Naive thymus-derived CD8-positive, alpha-beta T cell (primary cell): ENCODE results near the gene ERGIC1. TPM values are rescaled to one million over a fixed set of nuclear protein-coding genes. Genes with fewer than 3 reads are reported as not detected.

Source experiments
- ATAC-seq, 2 donors: fragments of 150-1000 bp; cut with Tn5 transposase in 1 of 2; sonication (Bioruptor Pico), chemical (Tn5 transposase) in 1 of 2; 1 replicate in 1 of 2; 2 replicates in 1 of 2; pipeline ENCODE4 v1.10.0; 2021; ENCODE audit warnings: mild to moderate bottlenecking in 2 of 2, moderate library complexity in 2 of 2
- POLR2A ChIA-PET: fragments of 350-600 bp; sonication (Branson Sonifier 250); formaldehyde crosslinking; loops from one replicate; lab custom pipeline; 2021; ENCODE audit warnings: antibody characterized with exemption; lab: Charles Lee
- DNase-seq, 10 donors: peaks; one replicate each; pipeline versions ENCODE4 v3.0.0 to v3.0.0-alpha.2; 2020 to 2022
- H3K27ac Mint-ChIP-seq, 10 donors: one replicate each; pipeline ENCODE4 v1.8.0; 2020 to 2022; ENCODE audit warnings: mild to moderate bottlenecking in 10 of 10, mixed read lengths in 10 of 10, moderate library complexity in 4 of 10, inconsistent platforms in 1 of 10
- H3K27me3 Mint-ChIP-seq, 5 donors: one replicate each; pipeline ENCODE4 v1.8.0; 2021 to 2022; ENCODE audit warnings: mixed read lengths in 5 of 5
- H3K36me3 Mint-ChIP-seq, 3 donors: one replicate each; pipeline ENCODE4 v1.8.0; 2020 to 2022; ENCODE audit warnings: mixed read lengths in 3 of 3, mild to moderate bottlenecking in 2 of 3, inconsistent platforms in 1 of 3
- H3K4me1 Mint-ChIP-seq, 4 donors: one replicate each; pipeline ENCODE4 v1.8.0; 2021 to 2022; ENCODE audit warnings: mixed read lengths in 4 of 4
- H3K4me3 Mint-ChIP-seq, 10 donors: one replicate each; pipeline ENCODE4 v1.8.0; 2020 to 2022; ENCODE audit warnings: mild to moderate bottlenecking in 10 of 10, mixed read lengths in 10 of 10, moderate library complexity in 6 of 10, inconsistent platforms in 1 of 10
- H3K9me3 Mint-ChIP-seq, 9 donors: one replicate each; pipeline ENCODE4 v1.8.0; 2020 to 2022; ENCODE audit warnings: mixed read lengths in 9 of 9, mild to moderate bottlenecking in 3 of 9, inconsistent platforms in 1 of 9, moderate library complexity in 1 of 9
- polyA plus RNA-seq, 3 donors: library from polyadenylated mRNA; unstranded; fragments of 300-500 nt; fragmentation: Illumina TruSeq; gene quantifications; one replicate each; pipeline ENCODE4 v1.2.3, GENCODE V29; 2021
- total RNA-seq, 8 experiments: library from RNA in 2 of 8; stranded (reverse) in 2 of 8; gene quantifications; one replicate each; pipeline ENCODE4 v1.2.3 and lab custom pipeline; 2021 to 2026

ERGIC1 gene
- total and polyA plus RNA-seq, 5 experiments from 2014 or later: 18.4 to 74.4 (median 23.8) TPM

GRCh38 chr5:172904643-172905345 lies 70.7 kb downstream of the ERGIC1 start:
- Mint-ChIP-seq H3K4me1 (peaks cover 0 to 6% (median 2%) of the 10 kb centered on the region in 4 donors), H3K27ac (peak overlapping the region in 3 of 10 donors; percentile 35 to 81 (median 41)), H3K27me3 (no peaks in the 10 kb centered on the region), H3K4me3 (no peak overlapping the region), H3K9me3 (no peaks in the 10 kb centered on the region), H3K36me3 (peaks cover 0 to 33% (median 8%) of the 10 kb centered on the region in 3 donors)
- DNase-seq (no peak), ATAC-seq (no peak)
- POLR2A ChIA-PET: no interaction called here

DNA sequence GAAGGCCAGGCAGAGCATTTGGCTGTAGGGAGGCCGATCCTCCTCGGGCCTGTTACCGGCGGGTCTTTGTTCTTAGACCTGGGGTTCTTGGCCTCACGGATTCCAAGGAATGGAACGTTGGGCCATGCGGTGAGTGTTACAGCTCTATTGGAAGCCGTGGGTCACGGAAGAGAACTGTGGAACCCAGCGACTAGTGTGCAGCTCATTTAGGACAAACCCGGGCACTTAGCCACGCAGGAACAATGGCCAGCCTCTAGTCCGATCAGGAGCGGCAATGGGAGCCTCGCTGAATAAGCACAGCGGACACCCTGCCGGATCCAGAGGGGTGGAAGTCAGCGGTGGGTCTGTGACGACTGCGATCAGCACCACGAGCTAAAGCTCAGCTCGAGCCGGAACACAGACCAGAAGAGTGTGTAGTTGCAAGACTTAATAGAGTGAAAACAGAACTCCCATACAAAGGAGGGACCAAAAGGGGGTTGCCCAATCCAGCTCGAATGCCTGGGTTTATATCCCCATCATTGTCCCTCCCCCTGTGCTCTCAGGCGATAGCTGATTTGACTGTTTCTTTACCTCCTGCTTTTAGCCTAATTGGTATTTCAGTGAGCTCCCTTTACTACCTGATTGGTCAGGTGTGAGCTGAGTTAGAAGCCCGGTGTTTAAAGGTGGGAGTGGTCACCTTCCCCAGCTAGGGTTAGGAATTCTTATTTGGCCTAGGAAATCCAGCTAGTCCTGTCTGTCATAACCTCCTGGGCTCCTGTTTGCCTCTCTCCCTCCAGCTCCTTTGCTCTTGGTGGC lies 71.5 kb downstream of the ERGIC1 start:
- Mint-ChIP-seq H3K27ac (peak overlapping the region in 4 of 10 donors; percentile 34 to 81 (median 38)), H3K36me3 (peaks cover 0 to 33% (median 7%) of the 10 kb centered on the region in 3 donors), H3K9me3 (no peaks in the 10 kb centered on the region), H3K4me1 (peaks cover 0 to 8% (median 3%) of the 10 kb centered on the region in 4 donors), H3K4me3 (no peak overlapping the region), H3K27me3 (no peaks in the 10 kb centered on the region)
- POLR2A ChIA-PET: interaction anchor here (0.5 kb wide), 1 partner anchor 76 kb away, joined by 3 read pairs; no protein-coding TSS in a partner anchor
- DNase-seq (no peak), ATAC-seq (no peak)

DNA sequence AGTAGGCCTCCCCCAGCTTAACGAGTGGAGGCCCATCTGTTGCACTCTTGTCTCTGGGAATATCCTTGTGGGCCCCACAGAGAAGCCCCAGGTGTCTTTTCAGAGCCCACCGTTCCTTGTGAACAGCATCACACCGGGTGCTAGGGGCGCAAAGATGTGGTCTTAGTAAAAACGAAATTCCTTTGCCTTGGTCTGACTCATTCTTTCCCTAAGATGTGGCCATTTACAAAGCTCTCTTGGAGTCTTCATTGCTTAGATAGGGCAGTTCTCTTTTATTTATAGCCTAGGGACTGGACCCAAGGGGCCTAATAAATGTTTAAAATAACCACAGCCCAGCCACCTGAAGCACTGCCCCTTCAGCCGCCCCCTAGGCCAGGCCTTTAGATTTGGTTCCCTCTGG lies 72.4 kb downstream of the ERGIC1 start:
- peaks cover 0 to 37% (median 8%) of the 10 kb centered on the region in 3 donors for H3K36me3 Mint-ChIP-seq
- peaks cover 0 to 15% (median 3%) of the 10 kb centered on the region in 4 donors for H3K4me1 Mint-ChIP-seq
- POLR2A ChIA-PET: no interaction called here
- ATAC-seq (no peak), DNase-seq (no peak)
- no peaks in the 10 kb centered on the region for H3K9me3 Mint-ChIP-seq
- H3K4me3 Mint-ChIP-seq: no peak overlapping the region
- no peaks in the 10 kb centered on the region for H3K27me3 Mint-ChIP-seq
- H3K27ac Mint-ChIP-seq: no peak overlapping the region

DNA sequence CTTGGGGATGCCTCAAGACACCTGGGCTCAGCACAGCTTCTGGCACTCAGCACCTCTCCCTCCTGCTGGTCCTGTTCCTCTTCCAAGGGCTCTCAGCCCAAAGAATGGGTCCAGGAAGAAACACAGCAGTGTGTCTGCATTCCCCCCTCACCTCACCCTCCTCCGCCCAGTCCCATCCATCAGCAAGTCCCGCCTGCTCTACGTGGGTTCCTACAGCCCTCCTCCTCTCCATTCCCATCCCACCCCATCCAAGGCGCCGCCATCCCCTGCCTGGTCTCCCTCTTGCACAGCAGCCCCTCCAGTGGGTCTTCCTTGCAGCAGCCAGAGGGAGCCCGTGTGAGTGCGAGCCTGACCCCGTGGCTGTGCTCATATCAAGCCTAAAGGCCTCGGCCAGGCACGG lies 72.8 kb downstream of the ERGIC1 start:
- DNase-seq (no peak), ATAC-seq (no peak)
- Mint-ChIP-seq H3K36me3 (peaks cover 0 to 38% (median 8%) of the 10 kb centered on the region in 3 donors), H3K4me3 (no peak overlapping the region), H3K4me1 (peaks cover 0 to 16% (median 3%) of the 10 kb centered on the region in 4 donors), H3K9me3 (no peaks in the 10 kb centered on the region), H3K27me3 (no peaks in the 10 kb centered on the region), H3K27ac (peak overlapping the region in 3 of 10 donors; percentile 5 to 75 (median 50))
- POLR2A ChIA-PET: no interaction called here

DNA sequence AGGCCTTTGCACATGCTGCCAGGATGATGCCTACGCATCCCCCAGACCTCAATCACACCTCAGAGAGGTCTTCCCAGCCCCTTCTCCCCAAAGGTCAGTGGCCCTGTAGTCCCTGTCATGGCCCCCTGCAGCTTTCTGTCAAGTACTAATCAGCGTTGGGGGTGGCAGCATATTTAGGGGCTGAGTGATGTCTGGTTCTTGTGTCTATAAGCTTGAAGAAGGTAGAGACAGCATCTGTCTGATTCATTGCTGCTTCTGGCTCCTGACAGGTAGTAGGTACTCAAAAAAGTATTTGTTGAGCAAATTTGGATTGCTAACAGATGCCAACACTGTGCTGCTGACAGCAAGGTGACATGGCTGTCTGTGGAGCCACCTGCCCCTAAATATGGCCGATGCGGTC lies 73.6 kb downstream of the ERGIC1 start:
- H3K9me3 Mint-ChIP-seq: no peaks in the 10 kb centered on the region
- no peak overlapping the region for H3K4me3 Mint-ChIP-seq
- peak overlapping the region in 3 of 10 donors; percentile 15 to 90 (median 25) for H3K27ac Mint-ChIP-seq
- peaks cover 0 to 16% (median 3%) of the 10 kb centered on the region in 4 donors for H3K4me1 Mint-ChIP-seq
- ATAC-seq (no peak), DNase-seq (no peak)
- POLR2A ChIA-PET: no interaction called here
- H3K36me3 Mint-ChIP-seq: peaks cover 0 to 42% (median 8%) of the 10 kb centered on the region in 3 donors
- H3K27me3 Mint-ChIP-seq: no peaks in the 10 kb centered on the region

DNA sequence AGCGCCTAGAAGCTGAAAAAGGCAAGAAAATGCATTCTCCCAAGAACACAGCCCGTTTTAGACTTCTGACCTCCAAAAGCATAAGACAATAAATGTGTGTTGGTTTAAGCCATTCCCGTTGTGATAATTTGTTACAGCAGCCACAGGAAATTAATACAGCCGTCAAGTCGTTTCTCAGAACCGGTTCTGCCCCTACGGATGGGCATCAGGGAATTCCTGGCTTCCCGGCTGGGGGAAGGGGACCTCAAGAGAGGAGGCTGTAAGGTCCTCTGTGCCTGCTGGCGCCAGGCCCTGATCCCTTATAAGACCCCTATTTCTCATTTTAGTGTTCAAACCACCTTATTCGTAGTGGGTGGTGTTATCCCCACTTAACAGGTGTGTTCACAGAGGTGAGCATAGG lies 74.6 kb downstream of the ERGIC1 start:
- ATAC-seq (no peak), DNase-seq (no peak)
- peak overlapping the region in 5 of 10 donors; percentile 1 to 75 (median 14) for H3K27ac Mint-ChIP-seq
- H3K36me3 Mint-ChIP-seq: peaks cover 0 to 50% (median 8%) of the 10 kb centered on the region in 3 donors
- POLR2A ChIA-PET: no interaction called here
- H3K4me1 Mint-ChIP-seq: peaks cover 0 to 16% (median 3%) of the 10 kb centered on the region in 4 donors
- no peak overlapping the region for H3K4me3 Mint-ChIP-seq
- no peaks in the 10 kb centered on the region for H3K27me3 Mint-ChIP-seq
- H3K9me3 Mint-ChIP-seq: no peaks in the 10 kb centered on the region

- H3K9me3 Mint-ChIP-seq: no peaks in the 10 kb centered on the region
- H3K27ac Mint-ChIP-seq: peak overlapping the region in 7 of 10 donors; percentile 3 to 85 (median 22)
- POLR2A ChIA-PET: no interaction called here
- no peak for DNase-seq
- no peaks in the 10 kb centered on the region for H3K27me3 Mint-ChIP-seq
- H3K4me3 Mint-ChIP-seq: no peak overlapping the region
- ATAC-seq: no peak
- peaks cover 0 to 16% (median 1%) of the 10 kb centered on the region in 4 donors for H3K4me1 Mint-ChIP-seq
- peaks cover 0 to 49% (median 8%) of the 10 kb centered on the region in 3 donors for H3K36me3 Mint-ChIP-seq
These were observed 76.0 kb downstream of the ERGIC1 start for GRCh38 chr5:172909931-172910502.

GRCh38 chr5:172910828-172911627 lies 77.0 kb downstream of the ERGIC1 start:
- Mint-ChIP-seq H3K27ac (peak overlapping the region in 4 of 10 donors; percentile 21 to 34 (median 27)), H3K4me3 (no peak overlapping the region), H3K27me3 (no peaks in the 10 kb centered on the region), H3K4me1 (peaks cover 0 to 16% (median 2%) of the 10 kb centered on the region in 4 donors), H3K36me3 (peaks cover 0 to 55% (median 13%) of the 10 kb centered on the region in 3 donors), H3K9me3 (no peaks in the 10 kb centered on the region)
- ATAC-seq: no peak
- no peak for DNase-seq
- POLR2A ChIA-PET: no interaction called here

DNA sequence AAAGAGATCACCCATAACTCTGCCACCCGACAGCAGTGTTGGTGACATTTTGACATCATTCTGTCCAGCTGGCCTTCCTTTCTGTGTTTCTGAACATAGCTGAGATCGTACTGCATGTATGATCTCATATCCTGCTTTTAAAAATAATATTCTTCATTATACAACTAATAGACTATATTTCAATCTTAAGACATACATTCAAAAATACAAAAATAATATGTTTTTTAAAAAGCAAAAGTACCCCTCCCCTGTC lies 77.5 kb downstream of the ERGIC1 start:
- Mint-ChIP-seq H3K4me1 (peaks cover 0 to 16% (median 2%) of the 10 kb centered on the region in 4 donors), H3K27me3 (no peaks in the 10 kb centered on the region), H3K27ac (no peak overlapping the region), H3K9me3 (no peaks in the 10 kb centered on the region), H3K4me3 (no peak overlapping the region), H3K36me3 (peaks cover 0 to 57% (median 14%) of the 10 kb centered on the region in 3 donors)
- POLR2A ChIA-PET: no interaction called here
- no peak for ATAC-seq
- DNase-seq: no peak

DNA sequence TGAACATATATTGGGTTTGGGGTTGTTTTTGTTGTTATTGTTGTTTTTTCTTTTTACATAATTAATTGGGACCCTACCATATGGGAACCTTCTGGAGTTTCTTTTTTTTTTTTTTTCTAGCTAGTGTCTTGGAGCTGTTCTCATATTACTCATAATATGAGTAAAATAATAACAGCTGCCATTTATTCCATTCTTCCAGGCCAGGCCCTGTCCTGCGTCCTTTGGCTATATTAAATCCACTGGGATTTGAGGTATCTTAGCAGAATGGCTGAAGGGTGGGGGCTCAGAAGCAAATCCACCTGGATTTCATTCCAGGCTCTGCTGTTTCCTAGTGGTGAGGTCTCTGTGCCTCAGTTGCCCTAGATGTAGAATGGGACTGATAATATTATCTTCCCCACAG lies 77.9 kb downstream of the ERGIC1 start:
- no peaks in the 10 kb centered on the region for H3K27me3 Mint-ChIP-seq
- no peak overlapping the region for H3K4me3 Mint-ChIP-seq
- H3K4me1 Mint-ChIP-seq: peaks cover 2 to 19% (median 5%) of the 10 kb centered on the region in 4 donors
- H3K27ac Mint-ChIP-seq: no peak overlapping the region
- DNase-seq (no peak), ATAC-seq (no peak)
- POLR2A ChIA-PET: no interaction called here
- H3K36me3 Mint-ChIP-seq: peaks cover 0 to 61% (median 15%) of the 10 kb centered on the region in 3 donors
- H3K9me3 Mint-ChIP-seq: no peaks in the 10 kb centered on the region

GRCh38 chr5:172913117-172913850 lies 79.2 kb downstream of the ERGIC1 start:
- Mint-ChIP-seq H3K9me3 (no peaks in the 10 kb centered on the region), H3K36me3 (peaks cover 0 to 64% (median 17%) of the 10 kb centered on the region in 3 donors), H3K4me1 (peaks cover 8 to 31% (median 15%) of the 10 kb centered on the region in 4 donors), H3K27me3 (no peaks in the 10 kb centered on the region), H3K27ac (peak overlapping the region in 2 of 10 donors; percentile 22 to 90), H3K4me3 (no peak overlapping the region)
- no peak for DNase-seq
- no peak for ATAC-seq
- POLR2A ChIA-PET: interaction anchor here (0.6 to 0.7 kb wide), 2 partner anchors 113 to 650 kb away, joined by 4 read pairs; no protein-coding TSS in a partner anchor
